Inferior parietal cortex (tissue), 1 donor: ENCODE data around the gene LEP.
A peak's percentile ranks its signal among the peaks of the same experiment; 100 is the strongest.

ENCODE experiments used
- DNase-seq: peaks from one replicate; pipeline ENCODE4 v3.0.0-alpha.2; 2016; ENCODE audit errors: extremely low spot score

The LEP gene

DNA sequence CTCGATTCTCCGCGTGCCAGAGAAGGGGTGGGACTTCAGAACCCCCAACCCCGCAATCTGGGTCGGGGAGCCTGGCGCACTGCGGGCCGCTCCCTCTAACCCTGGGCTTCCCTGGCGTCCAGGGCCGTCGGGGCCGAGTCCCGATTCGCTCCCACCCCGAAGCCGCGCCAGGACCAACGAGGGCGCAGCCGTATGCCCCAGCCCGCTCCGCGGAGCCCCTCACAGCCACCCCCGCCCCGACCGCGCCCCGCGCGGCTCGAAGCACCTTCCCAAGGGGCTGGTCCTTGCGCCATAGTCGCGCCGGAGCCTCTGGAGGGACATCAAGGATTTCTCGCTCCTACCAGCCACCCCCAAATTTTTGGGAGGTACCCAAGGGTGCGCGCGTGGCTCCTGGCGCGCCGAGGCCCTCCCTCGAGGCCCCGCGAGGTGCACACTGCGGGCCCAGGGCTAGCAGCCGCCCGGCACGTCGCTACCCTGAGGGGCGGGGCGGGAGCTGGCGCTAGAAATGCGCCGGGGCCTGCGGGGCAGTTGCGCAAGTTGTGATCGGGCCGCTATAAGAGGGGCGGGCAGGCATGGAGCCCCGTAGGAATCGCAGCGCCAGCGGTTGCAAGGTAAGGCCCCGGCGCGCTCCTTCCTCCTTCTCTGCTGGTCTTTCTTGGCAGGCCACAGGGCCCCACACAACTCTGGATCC is at the start of gene LEP:
Gene LEP (plus strand): TSS at position 583 of the 691 bp plus-strand sequence. CDS start 10,741 bp downstream, outside the sequence.
- no peak for DNase-seq

- no peak for DNase-seq
Measured at GRCh38 chr7:128192497-128193142, 48.5 kb upstream of the LEP start.

- DNase-seq = no peak
Measured at GRCh38 chr7:128194533-128195282, 46.4 kb upstream of the LEP start.

- no peak for DNase-seq
Measured at GRCh38 chr7:128197589-128197988, 43.5 kb upstream of the LEP start.

- DNase-seq = no peak
Measured at GRCh38 chr7:128197989-128198580, 43.0 kb upstream of the LEP start.

DNA sequence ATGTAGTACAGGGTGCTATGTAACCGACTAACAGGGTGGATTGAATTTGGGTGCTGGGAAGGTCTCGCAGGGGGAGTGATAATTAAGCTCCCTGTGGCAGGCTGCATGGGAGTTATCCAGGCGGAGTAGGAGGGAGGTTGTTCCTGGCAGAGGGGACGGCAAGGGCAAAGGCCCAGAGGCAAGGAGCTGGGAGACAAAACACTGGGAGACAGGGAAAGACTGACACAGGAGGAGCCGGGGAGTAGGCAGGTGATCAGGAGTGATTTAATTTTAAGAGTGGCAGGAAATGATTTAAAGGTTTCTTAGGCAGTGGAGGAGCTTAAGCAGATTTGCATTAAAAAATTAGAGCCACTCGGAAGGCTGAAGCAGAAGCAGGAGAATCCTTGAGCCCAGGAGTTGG is 40.7 kb upstream of the LEP start:
- no peak for DNase-seq

GRCh38 chr7:128201067-128201689 is 39.9 kb upstream of the LEP start:
- DNase-seq = no peak

DNA sequence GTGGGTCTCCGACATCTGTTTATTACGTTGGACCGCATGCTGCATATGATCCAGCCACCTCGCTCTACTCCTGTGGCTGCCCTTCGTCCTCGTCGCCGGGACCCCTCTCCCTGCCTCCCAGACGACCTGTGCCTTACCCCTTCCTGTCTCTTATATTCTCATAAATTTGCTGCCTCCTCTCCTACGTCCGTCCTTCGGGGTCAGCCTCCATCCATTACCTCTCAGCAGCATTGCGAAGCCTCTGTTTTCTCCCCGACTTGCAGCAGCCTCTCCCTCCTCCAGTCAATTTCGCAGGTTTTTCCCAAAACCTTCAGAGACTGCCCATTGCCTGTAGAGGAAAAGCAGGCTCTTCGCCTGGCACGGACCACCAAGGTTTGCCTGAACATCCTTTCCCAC is 39.4 kb upstream of the LEP start:
- no peak for DNase-seq

- no peak for DNase-seq
Measured at GRCh38 chr7:128202287-128202957, 38.7 kb upstream of the LEP start.

GRCh38 chr7:128203047-128203491 is 38.0 kb upstream of the LEP start:
- no peak for DNase-seq

GRCh38 chr7:128203710-128204214 is 37.3 kb upstream of the LEP start:
- DNase-seq = no peak

- DNase-seq = no peak
Measured at GRCh38 chr7:128204455-128204854, 36.6 kb upstream of the LEP start.

- DNase-seq = no peak
Measured at GRCh38 chr7:128205068-128205467, 36.0 kb upstream of the LEP start.

DNA sequence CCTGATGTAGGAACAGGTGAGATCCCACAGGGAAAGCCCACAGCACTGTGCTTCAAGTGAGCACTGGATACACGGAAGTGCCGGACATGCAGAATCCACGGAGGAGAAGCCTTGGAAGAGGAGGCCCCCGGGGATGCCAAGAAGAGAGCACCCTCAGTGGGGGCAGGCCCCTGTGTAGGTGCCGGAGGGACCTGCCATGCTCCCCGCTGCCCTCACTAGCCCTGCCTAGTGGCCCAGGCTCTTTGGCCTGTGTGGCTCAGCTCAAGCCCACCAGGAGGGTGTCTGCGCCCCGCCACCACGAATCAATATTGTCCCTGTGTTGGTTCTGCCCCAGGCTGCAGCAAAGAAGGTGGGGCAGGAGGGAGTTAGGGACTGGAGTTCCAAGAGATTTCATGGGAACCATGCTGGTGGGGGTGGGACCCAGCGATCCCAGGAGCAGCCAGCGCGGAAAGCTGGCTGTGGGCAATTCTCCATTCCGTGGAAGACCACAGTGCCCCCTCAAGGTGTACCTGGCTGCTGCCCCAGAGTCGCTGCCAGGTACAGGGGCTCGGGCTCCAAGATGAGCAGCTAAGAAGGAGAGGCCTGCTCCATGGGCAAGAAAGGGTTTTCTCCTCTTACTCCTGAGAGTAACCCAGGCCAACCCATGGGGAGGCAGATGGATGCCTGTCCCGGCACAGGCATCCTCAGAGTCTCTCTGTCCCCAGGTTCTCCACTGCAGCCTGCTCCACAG is 34.9 kb upstream of the LEP start:
- DNase-seq = no peak

GRCh38 chr7:128206747-128207500 is 34.2 kb upstream of the LEP start:
- no peak for DNase-seq

- DNase-seq = no peak
Measured at GRCh38 chr7:128207609-128208008, 33.5 kb upstream of the LEP start.

GRCh38 chr7:128209229-128210035 is 31.6 kb upstream of the LEP start:
- peak; percentile 88 for DNase-seq

DNA sequence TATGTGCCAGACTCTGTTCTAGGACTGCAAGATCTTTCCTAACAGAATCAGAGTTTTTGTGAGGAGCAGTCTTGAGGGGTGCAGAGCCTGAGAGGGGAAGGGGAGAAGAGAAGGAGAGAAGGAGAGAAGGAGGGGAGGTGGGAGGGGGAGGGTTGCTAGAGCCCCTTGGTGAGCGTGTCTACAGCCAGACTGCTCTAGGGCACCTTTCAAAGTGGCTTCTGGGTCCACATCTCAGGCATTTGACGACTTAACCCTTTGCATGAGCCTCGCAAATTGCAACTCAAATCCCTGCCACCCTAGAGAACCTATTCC is 31.1 kb upstream of the LEP start:
- no peak for DNase-seq
